Jurkat, Clone E6-1 (cell line): ENCODE data around the gene SH2D6. TPM values are rescaled to one million over a fixed set of nuclear protein-coding genes. Genes with fewer than 3 reads are reported as not detected.
"Not testable (repeated sequence)": the region's sequence is repeated elsewhere in the genome, so short reads cannot be mapped to it uniquely, and the experiment has no call there.

Experiments used
- DNase-seq: peaks from one replicate; pipeline ENCODE4 v3.0.0-alpha.2; 2011; ENCODE audit warnings: low read depth, low spot score
- H3K4me3 ChIP-seq: 2 replicates; pipeline ENCODE4 v1.5.1; 2011; ENCODE audit warnings: mild to moderate bottlenecking, low read length, control low read depth, moderate library complexity
- polyA plus RNA-seq: library from polyadenylated mRNA; unstranded; fragments of >200 nt; gene quantifications from one replicate; pipeline ENCODE4 v1.2.1, GENCODE V29; 2012; ENCODE audit warnings: missing spikeins; ENCODE audit not compliant: insufficient read length, insufficient read depth

The SH2D6 gene
- polyA plus RNA-seq = 1.4 TPM

DNA sequence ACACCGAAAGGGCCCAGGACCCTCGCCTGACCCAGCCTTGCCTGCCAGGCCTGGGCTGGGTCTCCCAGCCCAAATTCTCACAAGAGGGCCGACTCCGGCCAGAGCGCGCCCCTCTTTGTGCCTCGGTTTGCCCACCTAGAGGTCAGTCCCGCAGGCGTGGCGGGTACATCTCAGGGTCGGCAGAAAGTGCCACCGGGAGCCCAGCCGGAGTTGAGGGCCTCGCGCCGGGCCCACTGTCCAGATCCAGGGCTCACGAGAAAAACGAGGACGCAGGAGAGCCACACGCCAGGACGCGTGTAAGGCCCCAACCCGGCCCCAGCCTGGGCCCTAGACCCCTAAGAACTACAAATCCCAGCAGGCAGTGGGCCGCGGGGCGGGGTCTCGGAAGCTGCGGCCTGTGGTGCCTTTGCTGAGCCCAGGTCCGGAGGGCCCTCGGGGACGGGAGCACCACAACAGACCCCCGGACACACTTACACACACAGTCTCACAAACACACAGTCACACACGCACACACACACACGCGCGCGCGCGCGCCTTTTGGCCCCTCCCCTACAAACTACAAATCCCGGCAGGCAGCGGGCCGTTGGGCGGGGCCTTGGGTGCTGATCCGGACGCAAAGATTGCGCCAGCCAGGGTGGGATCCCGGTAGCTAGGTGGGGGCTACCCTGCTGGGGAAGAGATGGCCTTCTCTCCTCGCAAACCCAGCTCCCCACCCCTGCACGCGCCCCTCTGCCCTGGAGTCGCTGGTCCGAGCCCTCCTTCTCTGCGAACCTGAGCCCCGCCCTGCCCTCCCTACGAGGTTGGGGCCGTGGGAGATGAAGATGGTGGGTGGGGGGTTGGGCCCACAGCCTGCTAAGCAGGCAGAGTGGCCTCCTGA, at the start of gene SH2D6:
Gene SH2D6 (plus strand): TSS at position 583 of the 877 bp plus-strand sequence. CDS start 10,752 bp downstream, outside the sequence.
- DNase-seq = peak; percentile 80

DNA sequence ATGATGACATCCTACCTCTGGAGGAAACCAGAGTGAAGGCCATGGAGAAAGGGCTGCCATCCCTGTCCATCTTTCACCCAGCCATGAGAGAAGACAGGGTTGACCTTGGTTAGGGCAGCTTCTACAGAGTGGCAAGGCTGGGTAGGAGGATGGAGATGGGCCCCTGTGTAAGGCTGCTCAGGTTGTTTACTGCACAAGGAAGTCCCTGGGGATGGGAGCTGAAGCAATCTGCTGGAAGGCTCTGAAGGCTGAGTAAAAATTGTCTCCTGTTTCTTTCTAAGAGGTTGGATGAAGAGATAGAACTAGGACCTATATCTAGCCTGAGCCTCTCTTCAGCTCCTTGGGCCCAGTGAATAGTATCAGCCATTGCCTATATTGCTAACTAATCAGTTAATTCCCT, 49.6 kb upstream of the SH2D6 start:
- no peak for DNase-seq
- no peak overlapping the region for H3K4me3 ChIP-seq

More for the DNA sequence above, at the start of gene SH2D6:
- peak within 1 kb of the TSS; percentile 87 for H3K4me3 ChIP-seq

DNA sequence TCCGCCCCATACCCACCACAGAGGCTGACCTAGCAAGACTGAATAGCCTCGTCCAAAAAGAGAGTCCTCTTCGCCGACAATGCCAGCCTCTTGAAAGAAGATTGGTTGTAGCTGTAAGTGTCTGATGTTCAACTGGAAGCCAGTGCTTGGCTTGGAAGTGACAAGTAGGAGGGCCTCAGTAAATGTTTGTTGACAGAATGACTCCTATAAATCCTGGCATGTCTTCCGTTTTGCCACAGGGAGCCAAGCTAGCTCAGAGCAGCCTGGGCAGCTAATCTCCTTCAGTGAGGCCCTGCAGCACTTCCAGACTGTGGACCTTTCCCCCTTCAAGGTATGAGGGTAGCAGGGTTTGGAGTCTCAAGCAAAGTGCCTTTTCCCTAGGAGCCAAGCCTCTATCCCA, 49.0 kb upstream of the SH2D6 start:
- DNase-seq = no peak
- H3K4me3 ChIP-seq = no peak overlapping the region

DNA sequence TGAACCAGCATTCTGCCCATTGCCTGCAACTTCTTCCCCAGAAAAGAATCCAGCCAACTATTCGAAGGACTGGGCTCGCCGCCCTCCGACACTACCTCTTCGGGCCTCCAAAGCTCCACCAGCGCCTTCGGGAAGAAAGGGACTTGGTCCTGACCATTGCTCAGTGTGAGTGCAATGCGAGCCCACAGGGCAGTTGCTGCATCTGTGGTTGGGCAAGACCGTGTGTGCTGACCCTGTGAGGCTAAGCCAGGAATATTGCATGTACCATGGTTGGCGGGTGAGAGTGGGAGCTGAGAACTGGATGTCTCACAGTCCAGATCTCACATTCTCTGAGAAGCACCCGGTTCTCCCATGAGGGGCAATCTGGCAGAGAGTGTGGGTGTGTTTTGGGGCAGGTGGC, 47.5 kb upstream of the SH2D6 start:
- H3K4me3 ChIP-seq = no peak overlapping the region
- no peak for DNase-seq

DNA sequence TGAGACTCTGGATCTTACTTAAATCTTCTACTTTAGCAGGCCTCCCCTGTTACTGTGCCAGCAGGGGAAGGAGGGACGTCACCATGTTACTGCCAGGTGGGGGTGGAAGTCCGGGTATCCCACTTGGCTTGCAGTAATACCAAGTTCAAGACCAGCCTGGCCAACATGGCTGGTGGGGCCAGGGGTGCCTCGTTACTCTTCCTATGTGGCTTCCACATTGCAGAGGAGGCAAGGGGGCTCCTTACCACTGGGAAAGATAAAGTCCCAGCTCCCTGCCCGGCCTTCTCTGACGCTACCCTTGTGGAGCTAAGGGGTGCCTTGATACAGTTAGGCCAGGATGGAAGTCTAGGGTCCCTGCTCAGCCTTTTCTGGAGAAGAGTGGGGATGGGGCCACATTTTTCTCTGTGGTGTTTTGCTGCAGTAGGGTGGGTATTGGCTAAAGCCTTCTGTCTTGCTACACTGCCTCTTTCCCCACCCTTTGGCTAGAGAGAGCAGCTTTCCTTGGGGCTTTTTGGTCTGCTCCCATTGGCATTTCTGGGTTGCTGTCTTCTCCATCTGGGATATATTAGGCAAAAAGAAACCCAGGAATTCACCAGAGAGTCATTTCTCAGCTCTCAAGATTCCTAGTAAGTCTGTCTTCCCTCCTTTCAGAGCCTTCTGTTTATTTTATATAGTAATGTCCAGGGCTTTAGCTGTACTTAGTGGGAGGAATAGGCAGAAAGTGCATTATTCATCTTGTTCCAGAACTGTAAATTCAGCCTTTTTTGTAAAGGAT, 42.0 kb upstream of the SH2D6 start:
- DNase-seq = no peak
- H3K4me3 ChIP-seq = no peak overlapping the region

DNA sequence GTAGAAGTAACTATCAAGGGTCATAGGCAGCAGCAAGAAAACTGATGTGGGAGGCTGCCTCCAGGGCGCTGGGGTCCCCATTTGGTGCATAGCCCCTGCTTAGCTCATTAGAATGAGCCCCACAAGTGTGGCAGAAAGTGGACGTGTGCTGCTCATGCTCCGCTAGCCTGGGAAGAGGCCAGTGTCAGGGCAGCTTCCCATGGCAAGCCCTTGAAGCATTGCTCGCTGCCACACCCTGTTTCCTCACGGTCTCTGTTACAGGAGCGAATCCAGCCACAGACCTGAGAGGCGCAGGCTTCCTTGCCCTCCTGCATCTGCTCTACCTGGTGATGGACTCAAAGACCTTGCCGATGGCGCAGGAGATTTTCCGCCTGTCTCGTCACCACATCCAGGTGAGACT, 41.4 kb upstream of the SH2D6 start:
- DNase-seq = no peak
- no peak overlapping the region for H3K4me3 ChIP-seq

DNA sequence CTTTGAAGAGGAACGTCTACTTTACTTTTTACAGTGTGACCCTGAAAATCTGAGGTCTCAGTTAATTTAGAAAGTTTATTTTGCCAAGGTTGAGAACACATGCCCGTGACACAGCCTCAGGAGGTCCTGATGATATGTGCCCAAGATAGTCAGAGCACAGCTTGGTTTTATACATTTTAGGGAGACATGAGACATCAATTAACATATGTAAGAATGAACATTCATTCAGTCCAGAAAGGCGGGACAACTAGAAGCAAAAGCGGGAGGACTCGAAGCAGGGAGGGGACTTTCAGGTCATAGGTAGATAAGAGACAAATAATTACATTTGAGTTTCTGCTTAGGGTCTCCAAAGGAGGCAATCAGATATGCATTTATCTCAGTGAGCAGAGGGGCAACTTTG, 40.3 kb upstream of the SH2D6 start:
- H3K4me3 ChIP-seq = no peak overlapping the region
- DNase-seq = no peak

DNA sequence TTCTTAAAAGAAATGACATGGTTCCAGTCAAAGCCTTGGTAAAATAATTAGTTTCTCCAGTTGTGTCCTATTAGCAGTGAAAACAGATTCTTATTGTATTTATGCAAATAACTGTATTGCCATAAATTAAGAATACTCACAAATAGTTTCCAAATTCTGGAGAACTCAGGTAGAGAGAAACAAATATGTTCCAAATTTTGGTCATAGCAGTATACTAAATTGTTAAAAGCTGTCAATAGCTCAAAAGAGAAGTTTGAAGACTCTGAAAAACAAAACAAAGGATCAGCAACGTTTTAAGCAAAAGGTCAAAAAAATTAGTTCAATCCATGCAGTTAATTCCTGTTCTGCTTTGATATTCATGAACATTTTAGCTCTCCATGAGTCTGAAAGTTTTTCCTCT, 38.5 kb upstream of the SH2D6 start:
- DNase-seq = no peak
- no peak overlapping the region for H3K4me3 ChIP-seq

DNA sequence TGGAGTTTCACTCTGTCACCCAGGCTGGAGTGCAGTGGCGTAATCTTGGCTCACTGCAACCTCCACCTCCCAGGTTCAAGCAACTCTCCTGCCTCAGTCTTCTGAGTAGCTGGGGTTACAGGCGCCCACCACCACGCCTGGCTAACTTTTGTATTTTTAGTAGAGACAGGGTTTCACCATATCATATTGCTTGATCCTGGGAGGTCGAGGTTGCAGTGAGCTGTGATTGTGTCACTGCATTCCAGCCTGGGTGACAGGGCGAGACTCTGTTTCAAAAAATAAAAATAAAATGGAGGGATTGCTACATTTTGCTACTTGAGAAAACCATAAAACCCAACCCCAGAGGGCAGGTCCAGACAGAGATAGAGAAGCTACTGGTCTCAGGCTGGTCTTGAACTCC, 35.4 kb upstream of the SH2D6 start:
- DNase-seq, H3K4me3 ChIP-seq: not testable (repeated sequence)

DNA sequence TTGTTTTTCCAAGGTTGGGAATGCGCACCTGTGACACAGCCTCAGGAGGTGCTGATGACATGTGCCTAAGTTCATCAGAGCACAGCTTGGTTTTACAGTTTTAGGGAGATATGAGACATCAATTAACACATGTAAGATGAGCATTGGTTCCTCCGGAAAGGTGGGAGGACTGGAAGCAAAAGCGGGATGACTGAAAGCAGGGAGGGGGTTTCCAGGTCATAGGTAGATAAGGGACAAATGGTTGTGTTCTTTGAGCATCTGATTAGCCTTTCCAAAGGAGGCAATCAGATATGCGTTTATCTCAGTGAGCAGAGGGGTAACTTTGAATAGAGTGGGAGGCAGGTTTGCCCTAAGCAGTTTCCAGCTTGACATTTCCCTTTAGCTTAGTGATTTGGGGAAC, 34.7 kb upstream of the SH2D6 start:
- no peak for DNase-seq
- no peak overlapping the region for H3K4me3 ChIP-seq

DNA sequence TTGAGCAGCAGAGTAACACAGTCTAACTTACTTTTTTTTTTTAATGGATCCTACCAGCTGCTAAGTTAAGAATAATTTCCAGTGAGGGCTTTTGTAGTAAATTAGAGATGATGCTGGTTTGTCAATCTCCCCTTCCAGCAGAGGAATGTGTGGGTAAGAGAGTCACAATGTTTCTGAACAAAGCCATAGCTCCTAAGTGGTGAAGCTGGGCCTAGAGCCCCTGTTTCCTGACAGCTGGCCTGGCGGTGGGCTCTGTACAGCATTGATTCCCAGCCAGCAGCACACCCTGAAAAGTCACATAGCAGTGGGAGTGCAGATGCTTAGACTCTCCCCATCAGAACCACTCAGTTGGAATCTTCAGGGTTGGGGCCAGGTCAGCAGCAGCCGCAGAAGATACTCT, 32.8 kb upstream of the SH2D6 start:
- no peak overlapping the region for H3K4me3 ChIP-seq
- DNase-seq = no peak

DNA sequence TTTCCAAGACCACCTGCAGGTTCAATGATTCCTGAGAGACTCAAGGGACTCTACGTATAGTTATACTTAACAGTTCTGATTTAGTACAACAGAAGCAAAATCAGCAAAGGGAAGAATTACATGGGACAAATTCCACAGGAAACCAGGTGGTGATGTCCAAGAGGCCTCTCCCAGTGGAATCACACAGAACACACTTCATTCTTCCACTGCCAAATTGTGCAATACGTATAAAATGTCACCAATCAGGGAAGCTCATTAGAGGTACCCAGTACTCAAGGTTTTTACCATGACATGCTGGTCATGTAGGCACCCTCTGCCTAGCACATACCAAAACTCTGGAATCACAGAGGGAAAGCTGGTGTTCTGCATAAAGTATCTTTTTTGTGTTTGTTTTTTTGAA, 30.8 kb upstream of the SH2D6 start:
- DNase-seq = no peak
- H3K4me3 ChIP-seq = no peak overlapping the region

DNA sequence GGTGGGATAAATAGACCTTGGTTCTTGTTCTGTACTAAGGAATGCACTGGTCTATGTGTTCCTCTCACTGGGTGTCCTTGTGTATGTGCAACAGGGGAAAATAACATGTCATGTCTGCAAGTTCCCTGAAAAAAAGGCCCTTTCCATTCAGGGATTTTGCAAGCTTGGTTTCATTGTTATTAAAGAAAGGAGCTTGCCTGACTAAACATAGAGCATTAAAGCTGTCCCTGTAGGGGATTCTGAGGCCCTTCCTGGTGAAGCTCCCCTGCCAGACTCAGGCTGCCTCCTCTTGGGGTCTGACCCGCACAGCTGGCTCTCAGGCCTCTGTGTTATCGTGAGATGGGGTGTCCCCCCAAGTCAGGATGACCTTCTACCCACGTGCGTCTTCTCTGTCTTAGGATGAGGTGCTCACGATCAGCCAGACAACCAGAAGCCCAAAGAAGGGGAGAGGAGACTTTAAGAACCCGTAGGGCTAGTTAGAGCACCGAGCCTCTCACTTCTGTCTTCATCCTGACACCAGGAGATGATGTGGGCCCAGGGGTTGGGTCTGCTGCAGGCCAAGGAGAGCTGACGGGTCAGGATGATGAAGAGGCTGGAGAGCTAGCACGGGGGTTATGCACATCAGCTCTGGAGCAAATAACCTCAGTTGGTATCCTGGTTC, 29.5 kb upstream of the SH2D6 start:
- no peak overlapping the region for H3K4me3 ChIP-seq
- no peak for DNase-seq

DNA sequence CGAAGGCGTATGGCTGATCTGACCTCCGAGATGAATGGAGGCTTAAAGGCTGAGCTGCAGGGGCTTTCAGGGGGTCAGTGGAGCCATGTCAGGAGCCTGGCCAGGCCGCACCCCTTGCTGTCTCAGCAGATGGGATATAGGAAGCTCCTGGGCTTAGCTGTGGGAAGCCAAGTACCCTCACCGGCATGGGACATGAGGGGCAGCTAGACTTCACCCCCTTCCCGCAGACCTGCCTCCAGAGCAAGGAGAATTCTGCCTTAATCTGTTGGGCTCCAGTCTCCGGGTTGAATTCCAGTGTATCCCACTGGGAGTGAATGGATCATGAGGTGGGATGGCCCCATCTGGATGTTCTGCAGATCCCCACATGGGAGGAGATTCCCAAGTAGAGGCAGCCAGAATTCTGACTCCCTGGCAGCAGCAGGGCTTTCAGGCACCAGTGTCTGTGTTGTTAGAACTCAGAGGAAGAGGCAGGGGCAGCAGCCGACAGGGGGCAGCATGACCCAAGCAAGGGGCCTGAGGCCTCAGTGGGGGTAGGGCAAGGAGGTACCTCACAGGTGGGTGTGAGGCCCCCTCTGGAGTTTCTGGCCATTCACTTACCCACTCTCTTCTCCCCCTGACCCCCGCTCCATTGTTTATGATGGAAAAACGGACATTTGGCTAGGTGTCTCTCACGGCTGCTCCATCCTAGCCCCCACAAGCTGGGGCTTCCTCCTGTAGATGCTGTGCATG, 27.4 kb upstream of the SH2D6 start:
- DNase-seq = peak; percentile 49

DNA sequence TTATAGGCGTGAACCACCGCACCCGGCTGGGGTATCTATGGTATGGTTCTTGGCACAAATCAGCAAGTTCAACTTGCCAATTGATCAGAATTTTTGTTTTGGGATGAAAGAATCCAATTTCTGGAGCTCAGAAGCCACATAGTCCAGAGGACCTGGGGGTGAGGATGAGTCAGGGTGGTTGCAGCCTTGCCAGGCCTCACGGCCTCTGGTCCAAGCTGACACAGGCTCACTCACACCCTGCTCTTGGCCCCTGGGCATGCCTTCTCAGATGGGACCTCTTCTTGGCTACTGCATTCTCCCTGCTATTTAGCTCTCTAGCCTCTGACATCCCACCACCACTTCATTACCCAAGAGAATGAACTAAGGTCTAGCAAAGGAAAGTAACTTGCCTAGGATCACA, 24.7 kb upstream of the SH2D6 start:
- H3K4me3 ChIP-seq = no peak overlapping the region
- no peak for DNase-seq

More for the DNA sequence above, 27.4 kb upstream of the SH2D6 start:
- H3K4me3 ChIP-seq = no peak overlapping the region

DNA sequence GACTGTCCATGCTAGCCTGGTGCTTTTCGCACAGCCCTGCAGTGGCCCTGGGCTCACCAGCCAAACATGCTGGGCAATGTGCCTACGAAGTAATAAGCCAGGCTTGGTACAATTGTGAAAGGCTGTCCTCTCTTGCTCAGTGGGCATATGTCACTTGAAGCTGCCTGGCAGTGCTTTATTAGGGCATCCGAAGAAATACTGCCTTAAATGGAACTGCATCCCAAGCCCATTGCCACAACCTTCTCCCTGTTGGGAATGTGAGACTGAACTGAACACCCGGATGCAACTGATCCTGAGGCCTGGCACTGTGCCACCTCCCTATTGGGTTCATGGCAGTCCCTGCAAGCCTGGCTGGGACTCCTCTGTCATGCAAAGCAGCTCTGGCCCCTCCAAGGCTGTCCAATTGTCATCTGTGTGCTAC, 24.2 kb upstream of the SH2D6 start:
- no peak overlapping the region for H3K4me3 ChIP-seq
- DNase-seq = no peak

DNA sequence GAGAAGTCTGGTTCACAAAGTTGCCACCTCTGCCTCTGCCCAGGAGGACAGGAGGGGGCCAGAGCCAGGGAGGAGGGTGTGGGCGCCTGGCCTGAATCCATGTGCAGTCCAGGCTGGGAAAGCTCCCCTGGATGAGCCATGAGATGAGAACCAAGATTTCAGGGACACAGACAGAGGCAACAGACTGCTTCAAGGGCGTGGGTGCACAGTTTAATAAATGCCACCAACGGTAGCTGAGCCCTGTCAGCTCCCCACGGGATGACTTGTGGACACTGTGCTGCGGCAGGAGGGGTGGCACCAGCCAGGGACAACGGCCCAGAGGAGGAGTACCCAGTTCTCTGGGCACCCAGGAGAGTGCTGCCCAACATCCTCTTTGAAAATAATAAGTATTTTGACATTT, 23.5 kb upstream of the SH2D6 start:
- no peak overlapping the region for H3K4me3 ChIP-seq
- DNase-seq = no peak

DNA sequence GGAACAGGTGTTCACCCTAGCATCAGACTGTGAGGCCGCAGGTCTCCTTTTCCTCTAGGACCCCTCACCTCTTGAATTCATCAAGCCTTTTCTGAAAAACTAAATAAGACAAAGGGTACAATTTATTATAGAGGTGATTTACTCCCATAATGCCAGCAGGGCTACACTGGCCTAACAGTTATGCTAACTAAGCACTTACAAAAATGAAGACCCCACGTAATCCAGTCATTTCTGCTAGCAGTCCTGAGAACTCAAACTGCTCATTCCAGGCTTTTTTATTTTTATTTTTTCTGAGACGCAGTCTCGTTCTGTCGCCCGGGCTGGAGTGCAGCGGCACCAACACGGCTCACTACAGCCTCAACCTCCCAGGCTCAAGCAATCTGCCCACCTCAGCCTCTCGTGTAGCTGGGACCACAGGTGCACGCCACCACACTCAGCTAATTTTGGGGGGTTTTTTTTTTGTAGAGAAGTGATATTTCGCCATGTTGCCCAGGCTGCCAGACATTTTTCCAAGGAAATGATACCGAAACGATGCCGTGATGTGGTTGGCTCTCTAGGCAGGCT, 22.5 kb upstream of the SH2D6 start:
- H3K4me3 ChIP-seq = no peak overlapping the region
- no peak for DNase-seq
